Measurements from ENCODE around the gene LYG1. TPM values are rescaled to one million over a fixed set of nuclear protein-coding genes. Genes with fewer than 3 reads are reported as not detected.
"Not testable (repeated sequence)": the region's sequence is repeated elsewhere in the genome, so short reads cannot be mapped to it uniquely, and the experiment has no call there.

The LYG1 gene
- total RNA-seq, 5 donors from 2014 or later (not counting 1 experiment from before 2014, with no cell fraction given), result 1.7 to 3.3 (median 3.1) TPM

GRCh38 chr2:99279969-99280695, 20.9 kb downstream of the LYG1 start:
- DNase-seq, result no peak
- Mint-ChIP-seq H3K4me3 (no peak overlapping the region), H3K27me3 (no peaks in the 10 kb centered on the region), H3K27ac (no peak overlapping the region), H3K9me3 (peaks cover 4 to 17% (median 13%) of the 10 kb centered on the region in 3 donors), H3K36me3 (peaks cover 45% of the 10 kb centered on the region), H3K4me1 (no peaks in the 10 kb centered on the region)
- Histone ChIP-seq H3K27me3 (replicated peaks in 1 of 2; ENCODE audit: control insufficient read depth in 2 of 2, extremely low read depth in 1 of 2, insufficient read depth in 2 of 2, low read length in 1 of 2) (no peaks in the 10 kb centered on the region), H3K36me3 (ENCODE audit: control insufficient read depth in 2 of 2, extremely low read depth in 1 of 2, insufficient read depth in 1 of 2, low read length in 1 of 2) (peaks cover 0 to 5% of the 10 kb centered on the region in 2 donors), H3K4me3 (ENCODE audit: control insufficient read depth in 1 of 2, extremely low read depth in 1 of 2, low read length in 1 of 2) (no peak overlapping the region), H3K4me1 (ENCODE audit: control insufficient read depth in 1 of 2, extremely low read depth in 1 of 2, insufficient read depth in 2 of 2, low read length in 2 of 2) (no peaks in the 10 kb centered on the region), H3K27ac (ENCODE audit: low read length) (no peak overlapping the region), H3K9me3 (no peaks in the 10 kb centered on the region)
- POLR2A ChIA-PET, result interaction anchor here in 1 of 2 donors (0.6 kb wide), 2 partner anchors 9 to 559 kb away, joined by 3 read pairs; no protein-coding TSS in a partner anchor
- CTCF ChIA-PET, result no interaction called here
- ATAC-seq (replicated peaks in 1 of 4), result no peak

GRCh38 chr2:99278793-99279291, 22.2 kb downstream of the LYG1 start:
- WGBS (ENCODE audit: insufficient coverage), result 100% methylated on average over 1 of the region's 2 CpGs
- CTCF ChIA-PET, result no interaction called here
- H3K36me3 ChIP-seq (ENCODE audit: control insufficient read depth in 2 of 2, extremely low read depth in 1 of 2, insufficient read depth in 1 of 2, low read length in 1 of 2), result peaks cover 0 to under 1% of the 10 kb centered on the region in 2 donors

GRCh38 chr2:99278195-99278765, 22.7 kb downstream of the LYG1 start:
- H3K27me3 ChIP-seq (replicated peaks in 1 of 2; ENCODE audit: control insufficient read depth in 2 of 2, extremely low read depth in 1 of 2, insufficient read depth in 2 of 2, low read length in 1 of 2); H3K4me3 ChIP-seq (ENCODE audit: control insufficient read depth in 1 of 2, extremely low read depth in 1 of 2, low read length in 1 of 2); POLR2A ChIA-PET; H3K27ac Mint-ChIP-seq; ATAC-seq (replicated peaks in 1 of 4); H3K4me1 Mint-ChIP-seq; H3K9me3 ChIP-seq; CTCF ChIA-PET; H3K27me3 Mint-ChIP-seq; H3K36me3 ChIP-seq (ENCODE audit: control insufficient read depth in 2 of 2, extremely low read depth in 1 of 2, insufficient read depth in 1 of 2, low read length in 1 of 2); H3K4me3 Mint-ChIP-seq; H3K4me1 ChIP-seq (ENCODE audit: control insufficient read depth in 1 of 2, extremely low read depth in 1 of 2, insufficient read depth in 2 of 2, low read length in 2 of 2); DNase-seq; H3K27ac ChIP-seq (ENCODE audit: low read length): not testable (repeated sequence)
- H3K9me3 Mint-ChIP-seq, result peaks cover 4 to 17% (median 13%) of the 10 kb centered on the region in 3 donors
- H3K36me3 Mint-ChIP-seq, result peaks cover 33% of the 10 kb centered on the region
- WGBS (ENCODE audit: insufficient coverage), result 100% methylated on average over 3 of the region's 5 CpGs

More at GRCh38 chr2:99278793-99279291, 22.2 kb downstream of the LYG1 start:
- Mint-ChIP-seq H3K4me1 (no peaks in the 10 kb centered on the region), H3K4me3 (no peak overlapping the region), H3K27me3 (no peaks in the 10 kb centered on the region), H3K27ac (no peak overlapping the region), H3K36me3 (peaks cover 36% of the 10 kb centered on the region), H3K9me3 (peaks cover 4 to 17% (median 13%) of the 10 kb centered on the region in 3 donors)
- Histone ChIP-seq H3K9me3 (no peaks in the 10 kb centered on the region), H3K27me3 (replicated peaks in 1 of 2; ENCODE audit: control insufficient read depth in 2 of 2, extremely low read depth in 1 of 2, insufficient read depth in 2 of 2, low read length in 1 of 2) (no peaks in the 10 kb centered on the region), H3K4me1 (ENCODE audit: control insufficient read depth in 1 of 2, extremely low read depth in 1 of 2, insufficient read depth in 2 of 2, low read length in 2 of 2) (no peaks in the 10 kb centered on the region), H3K4me3 (ENCODE audit: control insufficient read depth in 1 of 2, extremely low read depth in 1 of 2, low read length in 1 of 2) (no peak overlapping the region), H3K27ac (ENCODE audit: low read length) (no peak overlapping the region)
- POLR2A ChIA-PET, result no interaction called here
- ATAC-seq (replicated peaks in 1 of 4) (no peak), DNase-seq (no peak)

GRCh38 chr2:99275882-99276281, 25.1 kb downstream of the LYG1 start:
- ChIA-PET POLR2A (interaction anchor here in 1 of 2 donors (0.6 kb wide), 1 partner anchor 153 kb away, joined by 7 read pairs; no protein-coding TSS in a partner anchor), CTCF (no interaction called here)
- no peaks in the 10 kb centered on the region for H3K36me3 ChIP-seq (ENCODE audit: control insufficient read depth in 2 of 2, extremely low read depth in 1 of 2, insufficient read depth in 1 of 2, low read length in 1 of 2)
- peaks cover 38% of the 10 kb centered on the region for H3K36me3 Mint-ChIP-seq
- H3K27ac Mint-ChIP-seq, result no peak overlapping the region
- no peak overlapping the region for H3K4me3 ChIP-seq (ENCODE audit: control insufficient read depth in 1 of 2, extremely low read depth in 1 of 2, low read length in 1 of 2)
- peaks cover 4 to 30% (median 19%) of the 10 kb centered on the region in 3 donors for H3K9me3 Mint-ChIP-seq
- ATAC-seq (replicated peaks in 1 of 4) (no peak), DNase-seq (no peak)
- no peak overlapping the region for H3K4me3 Mint-ChIP-seq
- no peaks in the 10 kb centered on the region for H3K27me3 ChIP-seq (replicated peaks in 1 of 2; ENCODE audit: control insufficient read depth in 2 of 2, extremely low read depth in 1 of 2, insufficient read depth in 2 of 2, low read length in 1 of 2)
- no peaks in the 10 kb centered on the region for H3K9me3 ChIP-seq
- no peaks in the 10 kb centered on the region for H3K4me1 ChIP-seq (ENCODE audit: control insufficient read depth in 1 of 2, extremely low read depth in 1 of 2, insufficient read depth in 2 of 2, low read length in 2 of 2)
- no peak overlapping the region for H3K27ac ChIP-seq (ENCODE audit: low read length)
- 79% methylated on average over 7 of the region's 7 CpGs for WGBS (ENCODE audit: insufficient coverage)
- H3K27me3 Mint-ChIP-seq, result no peaks in the 10 kb centered on the region
- no peaks in the 10 kb centered on the region for H3K4me1 Mint-ChIP-seq

- DNase-seq (no peak), ATAC-seq (replicated peaks in 1 of 4) (no peak)
- Mint-ChIP-seq H3K4me1 (no peaks in the 10 kb centered on the region), H3K9me3 (no peaks in the 10 kb centered on the region), H3K27me3 (no peaks in the 10 kb centered on the region), H3K4me3 (no peak overlapping the region), H3K36me3 (peaks cover 11% of the 10 kb centered on the region), H3K27ac (no peak overlapping the region)
- Histone ChIP-seq H3K27me3 (replicated peaks in 1 of 2; ENCODE audit: control insufficient read depth in 2 of 2, extremely low read depth in 1 of 2, insufficient read depth in 2 of 2, low read length in 1 of 2) (no peaks in the 10 kb centered on the region), H3K4me3 (ENCODE audit: control insufficient read depth in 1 of 2, extremely low read depth in 1 of 2, low read length in 1 of 2) (no peak overlapping the region), H3K4me1 (ENCODE audit: control insufficient read depth in 1 of 2, extremely low read depth in 1 of 2, insufficient read depth in 2 of 2, low read length in 2 of 2) (no peaks in the 10 kb centered on the region), H3K9me3 (no peaks in the 10 kb centered on the region), H3K36me3 (ENCODE audit: control insufficient read depth in 2 of 2, extremely low read depth in 1 of 2, insufficient read depth in 1 of 2, low read length in 1 of 2) (no peaks in the 10 kb centered on the region), H3K27ac (ENCODE audit: low read length) (no peak overlapping the region)
- ChIA-PET CTCF (no interaction called here), POLR2A (no interaction called here)
- WGBS (ENCODE audit: insufficient coverage), result 80% methylated on average over 2 of the region's 4 CpGs
These were observed 39.8 kb downstream of the LYG1 start for GRCh38 chr2:99261242-99261641.

- Histone ChIP-seq H3K27ac (ENCODE audit: low read length) (no peak overlapping the region), H3K4me1 (ENCODE audit: control insufficient read depth in 1 of 2, extremely low read depth in 1 of 2, insufficient read depth in 2 of 2, low read length in 2 of 2) (no peaks in the 10 kb centered on the region), H3K9me3 (no peaks in the 10 kb centered on the region), H3K36me3 (ENCODE audit: control insufficient read depth in 2 of 2, extremely low read depth in 1 of 2, insufficient read depth in 1 of 2, low read length in 1 of 2) (no peaks in the 10 kb centered on the region), H3K27me3 (replicated peaks in 1 of 2; ENCODE audit: control insufficient read depth in 2 of 2, extremely low read depth in 1 of 2, insufficient read depth in 2 of 2, low read length in 1 of 2) (no peaks in the 10 kb centered on the region), H3K4me3 (ENCODE audit: control insufficient read depth in 1 of 2, extremely low read depth in 1 of 2, low read length in 1 of 2) (no peak overlapping the region)
- ATAC-seq (replicated peaks in 1 of 4) (no peak), DNase-seq (no peak)
- no peaks in the 10 kb centered on the region for H3K27me3 Mint-ChIP-seq
- ChIA-PET POLR2A (no interaction called here), CTCF (no interaction called here)
- no peaks in the 10 kb centered on the region for H3K9me3 Mint-ChIP-seq
- no peaks in the 10 kb centered on the region for H3K4me1 Mint-ChIP-seq
- no peak overlapping the region for H3K27ac Mint-ChIP-seq
- no CpG with 5 or more reads among the region's 2 CpGs for WGBS (ENCODE audit: insufficient coverage)
- peaks cover 11% of the 10 kb centered on the region for H3K36me3 Mint-ChIP-seq
- H3K4me3 Mint-ChIP-seq, result no peak overlapping the region
These were observed 40.8 kb downstream of the LYG1 start for GRCh38 chr2:99260184-99260583.
